T1000 (cell line): Measurements from ENCODE around the gene FLOT1.
"Not testable (repeated sequence)": the region's sequence is repeated elsewhere in the genome, so short reads cannot be mapped to it uniquely, and the experiment has no call there.

Source experiments
- DNase-seq: peaks from one replicate; lab custom pipeline; 2025; ENCODE audit warnings: mixed read lengths; lab: John Stamatoyannopoulos, UW

Gene FLOT1

DNA sequence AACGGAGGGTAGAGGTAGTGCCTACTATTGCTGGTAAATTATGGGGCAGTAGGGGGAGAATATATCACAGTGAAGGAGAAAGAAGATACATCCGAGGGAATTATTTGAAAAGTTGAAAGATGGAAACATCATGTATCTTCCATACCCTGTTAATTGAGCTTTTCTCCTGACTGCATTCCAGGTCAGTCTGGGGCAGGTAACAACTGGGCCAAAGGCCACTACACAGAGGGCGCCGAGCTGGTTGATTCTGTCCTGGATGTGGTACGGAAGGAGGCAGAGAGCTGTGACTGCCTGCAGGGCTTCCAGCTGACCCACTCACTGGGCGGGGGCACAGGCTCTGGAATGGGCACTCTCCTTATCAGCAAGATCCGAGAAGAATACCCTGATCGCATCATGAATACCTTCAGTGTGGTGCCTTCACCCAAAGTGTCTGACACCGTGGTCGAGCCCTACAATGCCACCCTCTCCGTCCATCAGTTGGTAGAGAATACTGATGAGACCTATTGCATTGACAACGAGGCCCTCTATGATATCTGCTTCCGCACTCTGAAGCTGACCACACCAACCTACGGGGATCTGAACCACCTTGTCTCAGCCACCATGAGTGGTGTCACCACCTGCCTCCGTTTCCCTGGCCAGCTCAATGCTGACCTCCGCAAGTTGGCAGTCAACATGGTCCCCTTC lies 19.2 kb downstream of the FLOT1 start:
- not testable (repeated sequence) for DNase-seq

DNA sequence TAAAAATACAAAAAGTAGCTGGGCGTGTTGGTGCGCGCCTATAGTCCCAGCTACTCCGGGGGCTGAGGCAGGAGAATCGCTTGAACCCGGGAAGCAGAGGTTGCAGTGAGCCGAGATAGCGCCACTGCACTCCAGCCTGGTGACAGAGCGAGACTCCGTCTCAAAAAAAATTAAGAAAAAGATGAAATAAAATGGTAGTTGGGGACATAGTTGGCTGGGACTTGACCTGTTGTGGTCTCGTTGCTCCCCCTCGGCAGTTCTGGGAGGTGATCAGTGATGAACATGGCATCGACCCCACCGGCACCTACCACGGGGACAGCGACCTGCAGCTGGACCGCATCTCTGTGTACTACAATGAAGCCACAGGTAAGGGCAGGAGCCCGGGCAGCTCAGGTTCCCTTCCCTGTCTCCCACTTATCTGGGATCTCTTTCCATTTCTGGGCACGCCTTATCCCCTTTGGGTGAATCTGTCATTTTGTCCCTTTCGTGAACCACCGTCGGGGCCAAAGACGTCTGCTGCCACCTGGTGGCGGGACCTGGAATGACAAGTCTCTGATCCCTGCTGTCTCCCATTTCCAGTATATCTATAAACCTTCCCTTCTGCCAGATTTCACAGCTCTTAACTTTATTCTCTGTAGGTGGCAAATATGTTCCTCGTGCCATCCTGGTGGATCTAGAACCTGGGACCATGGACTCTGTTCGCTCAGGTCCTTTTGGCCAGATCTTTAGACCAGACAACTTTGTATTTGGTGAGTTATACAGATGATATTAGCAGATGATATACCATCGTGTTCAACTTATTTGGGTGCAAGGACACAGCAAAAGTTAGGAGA lies 20.0 kb downstream of the FLOT1 start:
- peak; percentile 58 for DNase-seq

DNA sequence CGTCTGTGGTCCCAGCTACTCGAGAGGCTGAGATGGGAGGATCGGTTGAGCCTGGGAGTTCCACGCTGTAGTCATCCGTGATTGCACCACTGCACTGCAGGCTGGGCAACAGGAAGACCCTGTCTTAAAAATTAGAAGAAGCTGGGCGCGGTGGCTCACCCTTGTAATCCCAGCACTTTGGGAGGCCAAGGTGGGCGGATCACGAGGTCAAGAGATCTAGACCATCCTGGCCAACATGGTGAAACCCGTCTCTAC lies 20.5 kb downstream of the FLOT1 start:
- not testable (repeated sequence) for DNase-seq

DNA sequence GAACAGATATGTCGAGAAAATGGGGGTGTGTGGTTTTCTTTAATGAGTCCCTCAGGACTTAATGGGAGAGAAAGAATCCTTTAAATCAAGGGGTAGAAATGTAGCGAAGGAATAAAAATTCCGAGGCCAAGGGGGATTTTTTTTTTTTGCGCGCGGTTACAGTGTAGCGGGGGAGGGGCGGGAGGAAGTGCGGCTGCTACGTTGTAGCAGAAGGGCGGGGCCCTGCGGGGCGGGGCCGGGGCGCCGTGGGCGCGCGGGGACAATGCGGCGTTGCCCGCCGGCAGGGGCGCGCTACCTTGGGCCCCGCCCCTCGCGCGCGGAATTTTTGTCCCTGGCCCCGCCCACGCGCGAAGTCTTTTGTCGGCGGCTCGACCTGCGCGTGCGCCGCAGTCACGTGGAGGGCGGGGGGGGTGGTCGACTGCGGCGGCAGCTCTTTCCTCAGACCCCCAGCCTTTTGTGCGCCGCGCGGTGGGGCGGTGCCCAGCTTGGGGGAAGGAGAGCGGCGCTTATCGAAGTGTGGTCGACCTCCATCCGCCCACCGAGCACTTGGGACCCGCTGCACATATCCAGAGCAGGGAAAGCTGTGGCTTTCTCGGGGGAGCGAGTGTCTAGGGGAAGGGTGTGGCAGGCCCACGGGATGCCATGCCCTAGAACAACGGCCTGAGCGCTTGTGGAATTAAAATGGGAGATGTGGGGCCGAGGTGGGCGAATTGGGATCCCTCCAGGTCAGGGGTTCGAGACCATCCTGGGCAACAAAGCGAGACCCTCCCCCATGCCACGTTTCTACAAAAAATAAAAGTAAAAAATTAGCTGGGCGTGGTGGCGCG lies 21.1 kb downstream of the FLOT1 start:
- peak; percentile 86 for DNase-seq

DNA sequence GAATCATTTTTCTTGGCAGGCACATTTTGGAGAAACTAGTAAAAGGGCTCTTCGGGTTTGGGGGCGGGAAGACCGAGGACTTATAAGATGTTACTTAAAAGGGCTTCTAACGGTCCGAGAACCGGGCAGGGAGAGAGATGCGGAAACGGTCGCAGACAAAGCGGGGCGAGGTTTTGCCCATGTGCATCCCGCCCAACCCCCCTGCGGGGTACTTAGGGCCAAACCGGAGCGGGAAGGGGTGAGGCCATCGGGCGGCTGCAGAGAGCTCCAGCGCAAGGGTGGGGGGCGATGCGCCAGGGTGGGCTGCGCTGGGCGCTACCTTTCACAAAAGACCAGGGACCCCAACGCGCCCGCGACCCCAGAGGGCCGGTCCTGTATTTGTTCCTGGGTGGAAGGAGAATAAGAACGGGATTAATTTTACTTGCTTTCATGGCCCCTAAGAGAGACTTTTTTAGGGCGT lies 21.7 kb downstream of the FLOT1 start:
- peak; percentile 22 for DNase-seq

DNA sequence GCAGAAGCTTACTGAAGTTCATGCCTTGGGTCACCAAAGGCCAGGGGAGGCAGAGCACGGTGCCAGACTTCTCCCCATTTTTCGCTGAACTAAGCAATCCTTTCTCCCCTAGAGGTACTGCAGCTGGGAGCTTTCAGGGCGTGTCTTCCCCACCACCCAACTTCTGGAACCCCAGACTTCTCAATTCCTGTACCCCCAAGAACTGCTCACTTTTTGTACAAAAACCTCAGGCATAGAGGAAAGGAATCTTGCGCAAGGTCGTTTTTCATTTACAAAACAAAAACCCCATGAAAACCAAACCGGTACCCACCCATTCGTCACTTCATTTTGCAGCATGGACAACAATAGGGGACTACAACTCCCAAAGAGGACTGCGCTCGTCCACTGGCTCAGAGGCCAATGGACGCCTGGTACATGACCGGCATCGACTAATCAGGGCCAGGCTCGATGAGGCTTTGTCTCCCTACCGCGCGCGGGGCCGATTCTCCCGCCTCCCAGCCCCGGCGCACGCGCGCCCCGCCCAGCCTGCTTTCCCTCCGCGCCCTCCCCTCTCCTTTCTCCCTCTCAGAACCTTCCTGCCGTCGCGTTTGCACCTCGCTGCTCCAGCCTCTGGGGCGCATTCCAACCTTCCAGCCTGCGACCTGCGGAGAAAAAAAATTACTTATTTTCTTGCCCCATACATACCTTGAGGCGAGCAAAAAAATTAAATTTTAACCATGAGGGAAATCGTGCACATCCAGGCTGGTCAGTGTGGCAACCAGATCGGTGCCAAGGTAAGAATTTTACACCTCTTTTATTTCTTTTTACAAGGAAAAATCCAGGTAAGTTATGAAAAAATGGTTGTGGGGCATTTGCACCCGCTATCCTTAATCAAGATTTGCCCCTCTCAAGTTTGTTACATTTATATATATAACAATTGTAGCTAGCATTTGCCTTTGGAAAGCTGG lies 22.4 kb downstream of the FLOT1 start, which contains the start of gene TUBB:
TSS of gene TUBB (plus strand) at position 562 of the 947 bp plus-strand sequence. CDS start at position 717, 155 bp downstream.
- DNase-seq: peak; percentile 93

DNA sequence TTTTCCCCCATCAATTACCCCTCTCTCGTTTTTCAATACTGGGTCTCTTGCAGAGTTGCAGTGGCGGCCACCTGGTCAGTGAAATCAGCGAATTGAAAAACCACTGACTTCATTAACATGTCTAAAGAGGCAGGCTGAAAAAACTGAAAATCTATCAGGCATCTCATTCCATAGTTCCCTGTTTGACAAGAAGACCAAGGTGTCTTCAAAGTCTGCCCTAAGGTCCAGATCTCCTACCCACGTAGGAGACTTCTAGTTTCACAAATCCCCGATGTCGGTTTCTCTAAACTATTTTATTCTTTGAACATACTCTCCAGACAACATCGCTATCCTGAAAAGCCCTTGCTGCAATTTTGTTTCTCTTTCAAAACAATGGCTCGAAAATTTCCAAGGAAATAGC lies 23.1 kb downstream of the FLOT1 start:
- DNase-seq: no peak

DNA sequence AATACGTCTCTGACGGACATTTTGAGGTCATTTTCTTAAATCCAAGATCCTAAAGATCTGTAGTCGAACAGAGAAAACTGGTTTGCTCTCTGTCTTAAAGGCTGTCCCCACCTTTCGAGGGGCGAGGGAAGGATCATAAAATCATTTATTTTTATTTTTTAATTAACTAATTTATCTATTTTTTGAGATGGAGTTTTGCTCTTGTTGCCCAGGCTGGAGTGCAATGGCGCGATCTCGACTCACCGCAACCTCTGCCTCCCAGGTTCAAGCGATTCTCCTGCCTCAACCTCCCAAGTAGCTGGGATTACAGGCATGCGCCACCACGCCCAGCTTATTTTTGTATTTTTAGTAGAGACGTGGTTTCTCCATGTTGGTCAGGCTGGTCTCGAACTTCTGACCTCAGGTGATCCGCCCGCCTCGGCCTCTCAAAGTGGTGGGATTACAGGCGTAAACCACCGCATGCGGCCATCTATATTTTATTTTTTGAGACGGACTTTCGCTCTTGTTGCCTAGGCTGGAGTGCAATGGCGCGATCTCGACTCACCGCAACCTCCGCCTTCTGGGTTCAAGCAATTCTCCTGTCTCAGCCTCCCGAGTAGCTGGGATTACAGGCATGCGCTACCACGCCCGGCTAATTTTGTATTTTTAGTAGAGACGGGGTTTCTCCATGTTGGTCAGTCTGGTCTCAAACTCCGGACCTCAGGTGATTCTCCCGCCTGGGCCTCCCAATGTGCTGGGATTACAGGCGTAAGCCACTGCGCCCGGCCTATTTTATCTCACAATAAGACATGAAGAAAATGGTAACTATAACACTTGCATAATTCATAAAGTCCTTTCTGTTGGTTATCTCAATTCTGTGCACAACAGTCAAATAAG lies 24.4 kb downstream of the FLOT1 start:
- DNase-seq: not testable (repeated sequence)

DNA sequence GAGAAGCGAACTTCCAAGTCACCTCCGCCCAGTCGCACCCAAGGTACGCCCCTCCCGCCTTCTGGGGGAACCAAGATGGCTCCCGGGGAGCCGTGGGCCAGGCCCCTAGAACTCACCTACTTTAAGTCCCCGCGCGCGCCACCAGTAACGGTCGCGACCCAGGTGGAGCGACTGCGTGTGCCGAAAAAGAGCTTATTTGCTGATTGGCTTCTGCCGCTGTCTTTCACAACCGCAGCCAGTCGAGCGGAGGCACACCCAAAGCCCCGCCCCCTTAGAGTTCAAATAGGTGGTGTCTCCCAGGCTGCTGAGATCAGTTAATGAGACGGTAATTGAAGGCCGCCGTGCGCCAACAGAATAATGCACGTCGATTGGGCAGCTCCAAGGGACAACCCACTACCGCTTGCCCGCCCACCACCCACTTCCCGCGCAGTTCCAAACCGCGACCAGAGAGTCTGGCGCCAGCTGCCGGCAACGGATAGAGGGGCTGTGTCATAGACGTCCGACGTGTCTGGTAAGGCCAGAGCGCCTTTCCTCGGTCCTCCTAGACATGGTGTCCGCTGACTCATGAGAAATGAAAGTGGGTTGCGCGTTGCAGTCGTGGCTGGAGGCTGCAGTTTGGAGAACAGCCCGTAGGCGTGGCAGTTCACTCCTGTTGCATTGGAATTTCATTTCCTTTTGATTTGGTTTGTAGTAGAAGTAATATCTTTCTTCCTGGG lies 25.2 kb downstream of the FLOT1 start, which contains the start of gene MDC1:
TSS of gene MDC1 (minus strand) at position 153 of the 716 bp plus-strand sequence. CDS start 2,106 bp downstream, outside the sequence.
- peak; percentile 99 for DNase-seq

DNA sequence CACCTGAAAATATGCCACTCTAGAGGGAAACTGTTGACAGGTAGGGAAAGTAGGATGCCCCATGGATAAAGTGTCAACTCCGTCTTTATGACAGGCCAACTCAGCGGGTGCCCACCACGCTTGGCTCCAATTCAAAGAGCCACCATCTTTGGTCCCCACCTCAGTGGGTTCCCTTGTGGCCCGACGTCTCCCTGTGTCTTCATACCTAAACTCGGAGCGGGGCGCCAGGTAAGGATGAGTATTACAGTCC lies 25.7 kb downstream of the FLOT1 start:
- DNase-seq: no peak

DNA sequence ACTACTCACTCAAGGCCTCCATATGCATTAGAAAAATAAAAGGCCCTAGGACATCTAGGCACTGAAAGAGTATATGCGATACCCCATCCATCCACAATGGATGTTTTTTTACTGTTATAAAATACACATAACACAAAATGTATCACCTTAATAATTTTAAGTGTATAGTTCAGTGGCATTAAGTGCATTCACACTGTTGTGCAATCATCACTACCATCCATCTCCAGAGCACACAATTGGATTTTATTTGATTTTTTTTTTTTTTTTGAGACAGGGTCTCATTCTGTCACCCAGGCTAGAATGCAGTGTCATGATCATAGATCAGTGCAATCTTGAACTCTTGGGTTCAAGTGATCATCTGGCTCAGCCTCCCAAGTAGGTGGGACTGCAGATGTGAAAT lies 28.2 kb downstream of the FLOT1 start:
- DNase-seq: no peak

DNA sequence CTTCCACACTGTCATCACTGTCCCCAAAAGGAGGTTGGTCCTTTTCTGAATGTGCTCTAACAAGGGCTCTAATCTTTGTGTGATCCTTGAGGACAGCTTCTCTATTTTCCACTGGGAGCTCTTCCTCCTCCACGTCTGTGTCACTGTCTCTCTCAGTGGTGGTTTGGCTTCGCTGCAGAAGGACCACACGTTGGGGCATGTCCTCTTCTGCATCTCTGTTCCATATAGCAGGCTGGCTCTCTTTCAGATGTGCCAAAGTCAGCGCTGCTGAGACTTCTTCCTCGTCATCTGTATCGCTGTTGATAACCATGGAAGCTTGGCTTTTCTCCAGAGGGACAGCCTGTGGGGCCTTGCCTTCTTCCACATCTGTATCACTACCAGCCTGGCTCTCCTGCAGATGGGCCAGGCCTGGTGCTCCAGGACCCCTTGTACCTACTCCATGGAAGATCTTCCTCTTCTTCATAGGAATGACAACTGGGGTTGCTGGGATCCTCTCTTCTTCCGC lies 30.0 kb downstream of the FLOT1 start:
- DNase-seq: no peak

DNA sequence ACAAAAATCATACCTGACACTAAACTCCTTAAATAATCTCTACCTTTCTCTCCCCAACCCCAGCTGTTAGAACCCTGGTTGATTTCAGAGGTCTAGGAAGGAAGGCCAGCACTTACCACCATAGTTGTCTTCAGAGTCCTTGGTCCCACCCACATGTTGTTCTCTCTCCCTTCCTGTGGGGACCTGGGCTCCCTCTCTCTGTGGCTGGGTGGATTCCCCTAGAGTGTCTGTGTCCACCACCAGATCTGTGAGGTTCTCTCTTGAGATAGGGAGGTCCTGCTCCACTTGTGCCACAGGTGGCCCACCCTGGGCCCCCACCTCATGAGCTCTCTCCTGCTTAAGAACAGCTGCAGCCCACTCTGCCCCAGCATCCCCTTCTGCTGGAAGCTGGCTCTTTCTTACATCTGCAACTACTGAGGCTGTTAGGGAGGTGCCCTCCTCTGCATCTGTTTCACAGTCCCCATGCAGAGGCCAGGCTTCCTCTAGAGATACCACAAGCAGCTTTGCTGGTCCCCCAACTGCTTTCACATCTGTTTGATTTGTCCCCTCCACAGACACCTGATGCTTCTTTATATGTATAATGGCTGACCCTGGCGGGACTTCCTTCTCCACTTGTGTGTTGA lies 30.6 kb downstream of the FLOT1 start:
- no peak for DNase-seq

DNA sequence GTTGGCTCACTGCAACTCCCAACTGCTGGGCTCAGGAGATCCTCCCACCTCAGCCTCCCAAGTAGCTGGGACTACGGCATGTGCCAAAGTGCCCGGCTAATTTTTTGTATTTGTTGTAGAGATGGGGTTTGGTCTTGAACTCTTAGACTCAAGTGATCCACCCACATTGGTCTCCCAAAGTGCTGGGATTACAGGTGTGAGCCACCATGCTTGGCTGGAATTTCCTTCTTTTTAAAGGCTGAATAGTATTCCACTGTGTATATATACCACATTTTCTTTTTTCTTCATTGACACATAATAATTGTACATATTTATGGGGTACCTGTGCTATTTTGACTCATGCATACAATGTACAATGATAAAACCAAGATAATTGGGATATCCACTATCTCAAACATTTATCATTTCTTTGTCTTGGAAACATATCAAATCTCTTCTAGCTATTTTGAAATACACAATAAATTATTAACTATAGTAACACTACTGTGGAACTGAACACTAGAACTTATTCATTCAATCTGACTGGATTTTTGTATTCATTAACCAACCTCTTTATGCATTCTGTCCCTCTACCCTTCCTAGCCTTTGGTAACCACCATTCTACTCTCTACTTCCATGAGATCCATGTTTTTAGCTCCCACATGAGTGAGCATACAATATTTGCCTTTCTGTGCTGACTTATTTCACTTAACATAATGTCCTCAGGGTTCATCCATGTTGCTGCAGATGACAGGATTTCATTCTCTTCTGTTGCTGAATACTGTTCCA lies 33.2 kb downstream of the FLOT1 start:
- DNase-seq: no peak

DNA sequence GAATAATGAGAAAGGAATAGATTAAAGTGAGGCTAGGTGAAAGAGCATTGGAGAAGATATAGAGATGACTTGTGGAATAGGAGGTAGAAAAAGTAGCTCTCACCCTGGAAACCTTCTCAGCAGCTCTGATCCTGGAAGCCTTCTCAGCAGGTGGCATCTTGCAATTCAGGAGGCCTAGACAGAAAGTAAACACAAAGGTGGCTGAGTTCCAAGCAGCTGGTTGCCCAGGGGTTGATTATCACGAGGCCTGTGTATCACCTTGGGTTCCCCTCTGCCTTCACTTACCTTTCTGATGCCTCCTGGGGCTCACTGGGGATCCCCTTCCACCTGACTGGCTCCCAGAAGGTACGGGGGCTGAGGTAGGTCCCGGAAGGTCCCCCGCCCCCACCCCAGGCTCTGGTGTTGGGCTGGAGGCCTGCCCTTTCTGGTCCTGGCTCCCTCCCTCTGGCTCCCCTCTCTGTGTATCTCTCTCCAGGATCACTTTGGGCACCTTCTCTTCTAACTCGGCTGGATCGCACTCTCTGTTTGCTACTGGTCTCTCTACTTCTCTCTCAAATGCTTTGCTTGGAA lies 35.1 kb downstream of the FLOT1 start:
- DNase-seq: no peak

DNA sequence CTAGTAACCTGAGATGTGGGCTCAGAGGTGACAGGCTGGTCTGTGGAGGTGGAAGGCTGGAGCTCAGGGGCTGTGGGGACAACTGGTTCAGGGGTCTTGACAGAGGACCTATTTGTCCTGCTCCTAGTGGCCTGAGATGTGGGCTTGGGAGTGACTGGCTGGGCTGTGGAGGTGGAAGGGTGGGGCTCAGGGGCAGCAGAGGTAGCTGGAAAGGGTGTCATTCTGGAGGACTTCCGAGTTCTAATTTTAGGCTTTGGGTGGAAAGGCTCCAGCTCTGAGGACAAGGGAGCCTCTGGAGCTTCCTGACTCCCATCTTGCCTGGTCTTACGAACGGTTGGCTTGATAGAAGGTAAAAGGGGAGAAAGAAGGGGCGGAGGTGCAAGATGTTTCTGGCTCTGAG lies 36.9 kb downstream of the FLOT1 start:
- DNase-seq: no peak

DNA sequence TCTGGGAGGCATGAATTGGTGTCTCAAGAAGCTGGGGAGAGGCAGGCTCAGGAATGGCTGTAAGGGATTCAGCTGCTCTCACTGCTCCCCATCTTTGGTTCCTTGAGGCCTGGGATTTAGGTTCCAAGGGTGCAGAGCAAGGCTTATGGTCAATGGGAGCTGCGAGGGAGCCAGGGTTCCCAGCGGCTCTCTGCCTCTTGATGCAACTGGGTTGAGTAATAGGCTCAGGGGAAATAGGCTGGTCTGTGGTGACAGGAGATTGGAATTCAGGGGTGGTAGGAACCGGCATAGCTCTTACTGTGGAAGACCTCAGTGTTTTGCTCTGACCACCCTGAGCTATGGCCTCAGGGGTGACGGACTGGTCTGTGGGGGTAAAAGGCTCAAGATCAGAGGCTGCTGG lies 38.7 kb downstream of the FLOT1 start:
- no peak for DNase-seq

DNA sequence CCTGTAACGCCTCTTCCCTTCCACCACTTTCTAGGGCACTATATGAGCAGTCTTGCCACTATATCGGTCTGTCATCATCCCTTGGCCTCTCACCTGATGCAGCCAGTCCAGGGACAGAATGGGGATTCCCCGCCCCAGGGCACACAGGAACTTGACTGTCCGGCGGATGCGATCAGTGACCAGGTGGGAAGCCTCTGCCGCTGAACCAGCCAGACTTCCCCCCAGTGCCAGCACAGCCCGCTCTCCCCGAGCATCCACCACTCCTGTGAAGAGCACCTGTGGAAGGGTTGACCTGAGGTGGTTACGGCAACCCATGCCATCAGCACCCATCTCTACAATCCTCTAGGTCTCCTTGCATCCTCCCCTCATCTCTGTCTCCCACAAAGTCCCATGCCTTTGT lies 39.5 kb downstream of the FLOT1 start:
- no peak for DNase-seq
